Measurements from ENCODE around the gene ARHGAP31. TPM values are rescaled to one million over a fixed set of nuclear protein-coding genes. Genes with fewer than 3 reads are reported as not detected.
A peak's percentile ranks its signal among the peaks of the same experiment; 100 is the strongest.
"Not testable (repeated sequence)": the region's sequence is repeated elsewhere in the genome, so short reads cannot be mapped to it uniquely, and the experiment has no call there.

ARHGAP31 gene
- total and polyA plus RNA-seq, 2 experiments from 2014 or later = 8.1 to 15.3 TPM

GRCh38 chr3:119352034-119352609 is 57.9 kb downstream of the ARHGAP31 start:
- H3K27ac ChIP-seq = peak overlapping the region; percentile 64; the same call in 1 of the 2 replicates
- no peaks in the 10 kb centered on the region for H3K9me2 ChIP-seq (ENCODE audit: insufficient read depth)
- 94 to 95% methylated on average over 4 of the region's 4 CpGs for WGBS, 2 experiments (ENCODE audit: low coverage in 1 of 2, low lambda C conversion rate in 2 of 2, missing lambda C conversion rate in 2 of 2)
- DNase-seq = peak; percentile 45
- H3K36me3 ChIP-seq (ENCODE audit: low read depth) = no peaks in the 10 kb centered on the region
- H3K9me3 ChIP-seq (ENCODE audit: low read depth) = no peaks in the 10 kb centered on the region
- no peak overlapping the region for H3K4me3 ChIP-seq
- H3K9ac ChIP-seq = no peak overlapping the region
- peaks cover 61% of the 10 kb centered on the region for H3K79me2 ChIP-seq (ENCODE audit: insufficient read depth)
- H3K27me3 ChIP-seq (replicated peaks; ENCODE audit: insufficient read depth) = no peaks in the 10 kb centered on the region
- H3K4me2 ChIP-seq (ENCODE audit: unreplicated experiment) = no peak overlapping the region
- peaks cover 16% of the 10 kb centered on the region for H3F3A ChIP-seq (ENCODE audit: insufficient read depth)
- H2AFZ ChIP-seq = no peak overlapping the region
- in situ Hi-C loops (cut with MboI) = no loop called here
- H3K4me1 ChIP-seq (ENCODE audit: insufficient read depth) = peaks cover 22% of the 10 kb centered on the region
- no peaks in the 10 kb centered on the region for H4K20me1 ChIP-seq (ENCODE audit: insufficient read depth)
- TF ChIP-seq EZH2phosphoT487 (IDR thresholded peaks at IDR 0.05; ENCODE audit: insufficient read depth, low read depth) (no peak), EZH2 (IDR thresholded peaks at IDR 0.05; ENCODE audit: insufficient read depth, poor library complexity, severe bottlenecking) (no peak)

- Histone ChIP-seq H3K79me2 (ENCODE audit: insufficient read depth) (peaks cover 59% of the 10 kb centered on the region), H3K4me1 (ENCODE audit: insufficient read depth) (peaks cover 22% of the 10 kb centered on the region), H3K4me3 (no peak overlapping the region), H3K9me2 (ENCODE audit: insufficient read depth) (no peaks in the 10 kb centered on the region), H3K27ac (peak overlapping the region; percentile 64), H3K9ac (0 out of 2 replicates have a peak overlapping the region, but pooled peaks have one; percentile 20), H3K27me3 (replicated peaks; ENCODE audit: insufficient read depth) (no peaks in the 10 kb centered on the region), H3K9me3 (ENCODE audit: low read depth) (no peaks in the 10 kb centered on the region), H3K36me3 (ENCODE audit: low read depth) (no peaks in the 10 kb centered on the region), H3K4me2 (ENCODE audit: unreplicated experiment) (no peak overlapping the region), H3F3A (ENCODE audit: insufficient read depth) (peaks cover 16% of the 10 kb centered on the region), H4K20me1 (ENCODE audit: insufficient read depth) (no peaks in the 10 kb centered on the region), H2AFZ (no peak overlapping the region)
- no peak for TF ChIP-seq EZH2 (IDR thresholded peaks at IDR 0.05; ENCODE audit: insufficient read depth, poor library complexity, severe bottlenecking)
- no peak for TF ChIP-seq EZH2phosphoT487 (IDR thresholded peaks at IDR 0.05; ENCODE audit: insufficient read depth, low read depth)
- in situ Hi-C loops (cut with MboI) = no loop called here
- 53 to 58% methylated on average over 6 of the region's 6 CpGs for WGBS, 2 experiments (ENCODE audit: low coverage in 1 of 2, low lambda C conversion rate in 2 of 2, missing lambda C conversion rate in 2 of 2)
- DNase-seq = peak; percentile 83
These were observed 58.8 kb downstream of the ARHGAP31 start for GRCh38 chr3:119352863-119353527.

- DNase-seq; H3K9me2 ChIP-seq (ENCODE audit: insufficient read depth); H3K36me3 ChIP-seq (ENCODE audit: low read depth); H3K4me2 ChIP-seq (ENCODE audit: unreplicated experiment); H3K4me3 ChIP-seq; H3K9ac ChIP-seq; H3K27ac ChIP-seq; H4K20me1 ChIP-seq (ENCODE audit: insufficient read depth); H2AFZ ChIP-seq; H3K27me3 ChIP-seq (replicated peaks; ENCODE audit: insufficient read depth); in situ Hi-C loops (cut with MboI); H3K9me3 ChIP-seq (ENCODE audit: low read depth): not testable (repeated sequence)
- H3F3A ChIP-seq (ENCODE audit: insufficient read depth) = peaks cover 16% of the 10 kb centered on the region
- peaks cover 66% of the 10 kb centered on the region for H3K79me2 ChIP-seq (ENCODE audit: insufficient read depth)
- WGBS, 2 experiments (ENCODE audit: low coverage in 1 of 2, low lambda C conversion rate in 2 of 2, missing lambda C conversion rate in 2 of 2) = 97 to 100% methylated on average over 5 of the region's 5 CpGs
- H3K4me1 ChIP-seq (ENCODE audit: insufficient read depth) = peaks cover 19% of the 10 kb centered on the region
These were observed 61.4 kb downstream of the ARHGAP31 start for GRCh38 chr3:119355608-119356007.

- no peak overlapping the region for H3K4me2 ChIP-seq (ENCODE audit: unreplicated experiment)
- H3K36me3 ChIP-seq (ENCODE audit: low read depth) = no peaks in the 10 kb centered on the region
- TF ChIP-seq EZH2 (IDR thresholded peaks at IDR 0.05; ENCODE audit: insufficient read depth, poor library complexity, severe bottlenecking) (no peak), EZH2phosphoT487 (IDR thresholded peaks at IDR 0.05; ENCODE audit: insufficient read depth, low read depth) (no peak)
- peaks cover 60% of the 10 kb centered on the region for H3K79me2 ChIP-seq (ENCODE audit: insufficient read depth)
- no peaks in the 10 kb centered on the region for H3K27me3 ChIP-seq (replicated peaks; ENCODE audit: insufficient read depth)
- H2AFZ ChIP-seq = no peak overlapping the region
- H3K9me2 ChIP-seq (ENCODE audit: insufficient read depth) = no peaks in the 10 kb centered on the region
- no peak overlapping the region for H3K27ac ChIP-seq
- no peak overlapping the region for H3K9ac ChIP-seq
- no peak for DNase-seq
- no peaks in the 10 kb centered on the region for H3K9me3 ChIP-seq (ENCODE audit: low read depth)
- H4K20me1 ChIP-seq (ENCODE audit: insufficient read depth) = no peaks in the 10 kb centered on the region
- H3K4me1 ChIP-seq (ENCODE audit: insufficient read depth) = peaks cover 18% of the 10 kb centered on the region
- H3K4me3 ChIP-seq = no peak overlapping the region
- in situ Hi-C loops (cut with MboI) = no loop called here
- H3F3A ChIP-seq (ENCODE audit: insufficient read depth) = peaks cover 16% of the 10 kb centered on the region
These were observed 62.5 kb downstream of the ARHGAP31 start for GRCh38 chr3:119356646-119357045.

All from GM23248 (cell line).